ENCODE results near the gene SLC25A47. TPM values are rescaled to one million over a fixed set of nuclear protein-coding genes. Genes with fewer than 3 reads are reported as not detected.

SLC25A47 gene
- total and polyA plus RNA-seq, 8 donors: 0.73 TPM; not detected in 7

GRCh38 chr14:100297320-100298300 lies 25.5 kb upstream of the SLC25A47 start:
- H3K27me3 ChIP-seq: no peaks in the 10 kb centered on the region
- no peaks in the 10 kb centered on the region for H3K9me3 ChIP-seq
- peak; percentile 76 to 86 for DNase-seq
- WGBS, 5 donors: 36 to 46% (median 39%) methylated on average over 15 to 30 of the region's 30 CpGs
- peaks cover 3 to 17% (median 11%) of the 10 kb centered on the region in 4 donors for H3K36me3 ChIP-seq
- peak overlapping the region; percentile 3 to 17 (median 6) for H3K4me3 ChIP-seq
- peaks cover 21 to 60% (median 35%) of the 10 kb centered on the region in 4 donors for H3K4me1 ChIP-seq
- TF ChIP-seq CTCF (IDR thresholded peaks at IDR 0.05) (peak in 1 of 7 experiments; percentile 7), POLR2AphosphoS5 (IDR thresholded peaks at IDR 0.05) (peak in 2 of 3 donors; percentile 63 to 79), EP300 (IDR thresholded peaks at IDR 0.05) (no peak)
- intact Hi-C loops (cut with DNase I; ENCODE audit: low total_unique reads): no loop called here
- peak overlapping the region; percentile 53 to 81 (median 76) for H3K27ac ChIP-seq

GRCh38 chr14:100298551-100299237 lies 24.4 kb upstream of the SLC25A47 start:
- peaks cover 30 to 67% (median 46%) of the 10 kb centered on the region in 4 donors for H3K4me1 ChIP-seq
- TF ChIP-seq EP300 (IDR thresholded peaks at IDR 0.05): no peak
- TF ChIP-seq CTCF (IDR thresholded peaks at IDR 0.05): no peak
- TF ChIP-seq POLR2AphosphoS5 (IDR thresholded peaks at IDR 0.05): no peak
- TF ChIP-seq POLR2A (IDR thresholded peaks at IDR 0.05): no peak
- intact Hi-C loops (cut with DNase I; ENCODE audit: low total_unique reads): no loop called here
- no peak overlapping the region for H3K4me3 ChIP-seq
- no peaks in the 10 kb centered on the region for H3K27me3 ChIP-seq
- peak overlapping the region in 2 of 5 donors; percentile 76 to 81 for H3K27ac ChIP-seq
- H3K36me3 ChIP-seq: peaks cover 0 to 12% (median 6%) of the 10 kb centered on the region in 4 donors
- no peak for DNase-seq
- 85 to 93% (median 88%) methylated on average over 11 to 14 of the region's 14 CpGs for WGBS, 5 donors
- no peaks in the 10 kb centered on the region for H3K9me3 ChIP-seq

- Histone ChIP-seq H3K4me1 (peaks cover 35 to 67% (median 51%) of the 10 kb centered on the region in 4 donors), H3K27me3 (no peaks in the 10 kb centered on the region), H3K27ac (peak overlapping the region in 1 of 5 donors; percentile 81), H3K4me3 (no peak overlapping the region), H3K36me3 (peaks cover 0 to 12% (median 6%) of the 10 kb centered on the region in 4 donors), H3K9me3 (no peaks in the 10 kb centered on the region)
- WGBS, 5 donors: 93 to 97% (median 96%) methylated on average over 4 to 6 of the region's 6 CpGs
- TF ChIP-seq POLR2AphosphoS5 (IDR thresholded peaks at IDR 0.05) (no peak), EP300 (IDR thresholded peaks at IDR 0.05) (no peak), CTCF (IDR thresholded peaks at IDR 0.05) (no peak), POLR2A (IDR thresholded peaks at IDR 0.05) (no peak)
- intact Hi-C loops (cut with DNase I; ENCODE audit: low total_unique reads): no loop called here
- DNase-seq: no peak
Observed at GRCh38 chr14:100299238-100299560, 23.9 kb upstream of the SLC25A47 start.

GRCh38 chr14:100302616-100303015 lies 20.5 kb upstream of the SLC25A47 start:
- peak in 1 of 2 donors; percentile 50 for DNase-seq

More at GRCh38 chr14:100302616-100303015, 20.5 kb upstream of the SLC25A47 start:
- Histone ChIP-seq H3K4me3 (no peak overlapping the region), H3K36me3 (peaks cover 0 to 12% (median 6%) of the 10 kb centered on the region in 4 donors), H3K9me3 (no peaks in the 10 kb centered on the region), H3K27me3 (no peaks in the 10 kb centered on the region), H3K4me1 (peaks cover 42 to 63% (median 60%) of the 10 kb centered on the region in 4 donors), H3K27ac (peak overlapping the region in 2 of 5 donors; percentile 9 to 20)
- intact Hi-C loops (cut with DNase I; ENCODE audit: low total_unique reads): no loop called here
- 20 to 39% (median 25%) methylated on average over 2 of the region's 2 CpGs for WGBS, 5 donors
- TF ChIP-seq POLR2AphosphoS5 (IDR thresholded peaks at IDR 0.05) (no peak), CTCF (IDR thresholded peaks at IDR 0.05) (no peak), EP300 (IDR thresholded peaks at IDR 0.05) (no peak)

Data from stomach (tissue), 9 donors.